ENCODE results near the gene NTMT1. TPM values are rescaled to one million over a fixed set of nuclear protein-coding genes. Genes with fewer than 3 reads are reported as not detected.

The NTMT1 gene
- total RNA-seq, 4 donors from 2014 or later, result 1.8 to 30.8 (median 21.6) TPM

DNA sequence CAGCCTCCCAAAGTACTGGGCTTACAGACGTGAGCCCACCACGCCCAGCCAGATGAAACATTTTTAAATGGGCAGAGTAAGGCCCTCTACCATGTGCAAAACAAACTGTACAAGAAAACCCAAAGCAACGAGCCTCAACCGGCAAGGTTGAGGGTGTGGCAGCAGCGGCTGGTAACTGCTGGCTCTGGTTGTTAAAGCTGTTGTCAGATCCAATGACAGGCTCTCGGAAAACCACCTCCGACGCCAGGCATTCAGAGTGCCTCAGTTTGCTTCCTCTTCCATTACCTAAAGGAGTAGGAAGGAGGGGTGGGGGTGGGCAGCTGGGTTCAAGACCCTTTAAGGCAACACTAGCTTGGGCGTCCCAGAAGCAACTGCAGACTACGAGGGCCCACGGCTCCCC is 18.4 kb downstream of the NTMT1 start:
- no peak for DNase-seq
- H3K27me3 ChIP-seq, result no peaks in the 10 kb centered on the region
- H3K4me3 ChIP-seq, result no peak overlapping the region
- H3K4me1 ChIP-seq, result peaks cover 0 to 14% of the 10 kb centered on the region in 2 donors
- no peaks in the 10 kb centered on the region for H3K36me3 ChIP-seq
- no peak for TF ChIP-seq POLR2A (IDR thresholded peaks at IDR 0.05)
- TF ChIP-seq, protein P1, sequence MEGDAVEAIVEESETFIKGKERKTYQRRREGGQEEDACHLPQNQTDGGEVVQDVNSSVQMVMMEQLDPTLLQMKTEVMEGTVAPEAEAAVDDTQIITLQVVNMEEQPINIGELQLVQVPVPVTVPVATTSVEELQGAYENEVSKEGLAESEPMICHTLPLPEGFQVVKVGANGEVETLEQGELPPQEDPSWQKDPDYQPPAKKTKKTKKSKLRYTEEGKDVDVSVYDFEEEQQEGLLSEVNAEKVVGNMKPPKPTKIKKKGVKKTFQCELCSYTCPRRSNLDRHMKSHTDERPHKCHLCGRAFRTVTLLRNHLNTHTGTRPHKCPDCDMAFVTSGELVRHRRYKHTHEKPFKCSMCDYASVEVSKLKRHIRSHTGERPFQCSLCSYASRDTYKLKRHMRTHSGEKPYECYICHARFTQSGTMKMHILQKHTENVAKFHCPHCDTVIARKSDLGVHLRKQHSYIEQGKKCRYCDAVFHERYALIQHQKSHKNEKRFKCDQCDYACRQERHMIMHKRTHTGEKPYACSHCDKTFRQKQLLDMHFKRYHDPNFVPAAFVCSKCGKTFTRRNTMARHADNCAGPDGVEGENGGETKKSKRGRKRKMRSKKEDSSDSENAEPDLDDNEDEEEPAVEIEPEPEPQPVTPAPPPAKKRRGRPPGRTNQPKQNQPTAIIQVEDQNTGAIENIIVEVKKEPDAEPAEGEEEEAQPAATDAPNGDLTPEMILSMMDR (IDR thresholded peaks at IDR 0.05), result no peak
- no peaks in the 10 kb centered on the region for H3K9me3 ChIP-seq
- no peak overlapping the region for H3K27ac ChIP-seq
- intact Hi-C loops (cut with DNase I; ENCODE audit: low total_unique reads), result loop anchor here (10.0 kb wide), 1 partner anchor 140 kb away; no protein-coding TSS in a partner anchor

DNA sequence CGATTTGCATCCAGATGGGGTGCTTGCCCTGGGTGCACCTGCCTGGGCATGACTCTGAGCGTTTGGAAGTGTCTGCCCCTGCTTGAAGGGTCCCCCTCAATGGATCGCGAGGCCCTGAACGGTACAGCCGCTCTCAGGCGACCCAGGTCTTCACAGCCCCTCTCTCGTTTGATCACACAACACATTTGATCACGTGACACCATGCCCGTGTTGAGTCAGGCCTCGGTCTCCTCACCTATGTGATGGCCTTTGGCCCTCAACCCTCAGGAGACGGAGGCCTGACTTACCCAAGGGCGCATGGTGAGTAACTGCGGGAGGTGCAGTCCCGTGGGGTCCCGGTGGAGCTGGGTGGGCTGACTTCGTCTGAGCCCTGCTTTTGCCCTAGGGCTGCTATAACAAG is 18.9 kb downstream of the NTMT1 start:
- H3K4me1 ChIP-seq, result peaks cover 0 to 10% of the 10 kb centered on the region in 2 donors
- H3K27me3 ChIP-seq, result no peaks in the 10 kb centered on the region
- no peaks in the 10 kb centered on the region for H3K9me3 ChIP-seq
- TF ChIP-seq, protein P1 (IDR thresholded peaks at IDR 0.05), result no peak
- TF ChIP-seq POLR2A (IDR thresholded peaks at IDR 0.05), result no peak
- no peaks in the 10 kb centered on the region for H3K36me3 ChIP-seq
- intact Hi-C loops (cut with DNase I; ENCODE audit: low total_unique reads), result loop anchor here (10.0 kb wide), 1 partner anchor 140 kb away; no protein-coding TSS in a partner anchor
- no peak for DNase-seq
- H3K27ac ChIP-seq, result no peak overlapping the region
- H3K4me3 ChIP-seq, result no peak overlapping the region

GRCh38 chr9:129646252-129646651 is 20.3 kb downstream of the NTMT1 start:
- TF ChIP-seq, protein P1 (IDR thresholded peaks at IDR 0.05), result no peak
- no peak for TF ChIP-seq POLR2A (IDR thresholded peaks at IDR 0.05)
- Histone ChIP-seq H3K27me3 (no peaks in the 10 kb centered on the region), H3K4me3 (no peak overlapping the region), H3K36me3 (no peaks in the 10 kb centered on the region), H3K4me1 (no peaks in the 10 kb centered on the region), H3K27ac (no peak overlapping the region), H3K9me3 (no peaks in the 10 kb centered on the region)
- DNase-seq, result no peak
- intact Hi-C loops (cut with DNase I; ENCODE audit: low total_unique reads), result loop anchor here (10.0 kb wide), 1 partner anchor 139 kb away; no protein-coding TSS in a partner anchor

DNA sequence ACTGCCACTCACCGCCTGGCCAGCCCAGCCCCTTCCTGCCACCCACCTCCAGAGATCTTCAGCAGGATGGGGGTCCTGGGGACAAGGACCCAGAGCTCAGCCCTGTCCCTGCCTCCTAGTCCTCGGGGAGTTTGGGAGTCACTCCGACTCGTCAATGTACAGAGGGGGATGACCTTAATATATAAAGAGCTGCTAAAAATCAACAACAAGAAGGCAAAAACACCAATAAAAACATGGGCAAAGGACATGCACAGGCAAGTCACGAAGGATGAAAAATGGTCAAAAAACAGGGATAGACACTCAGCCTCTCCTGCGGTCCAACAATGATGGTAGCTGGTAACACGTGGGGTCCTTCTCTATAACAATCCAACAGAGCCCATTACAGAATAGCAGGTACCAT is 20.7 kb downstream of the NTMT1 start:
- no peaks in the 10 kb centered on the region for H3K9me3 ChIP-seq
- intact Hi-C loops (cut with DNase I; ENCODE audit: low total_unique reads), result loop anchor here (10.0 kb wide), 1 partner anchor 138 kb away; no protein-coding TSS in a partner anchor
- H3K27me3 ChIP-seq, result no peaks in the 10 kb centered on the region
- H3K27ac ChIP-seq, result no peak overlapping the region
- TF ChIP-seq, protein P1 (IDR thresholded peaks at IDR 0.05), result no peak
- no peak for TF ChIP-seq POLR2A (IDR thresholded peaks at IDR 0.05)
- no peaks in the 10 kb centered on the region for H3K36me3 ChIP-seq
- no peak overlapping the region for H3K4me3 ChIP-seq
- DNase-seq, result no peak
- H3K4me1 ChIP-seq, result no peaks in the 10 kb centered on the region

GRCh38 chr9:129647635-129648034 is 21.7 kb downstream of the NTMT1 start:
- Histone ChIP-seq H3K36me3 (no peaks in the 10 kb centered on the region), H3K27me3 (no peaks in the 10 kb centered on the region), H3K27ac (no peak overlapping the region), H3K4me3 (no peak overlapping the region), H3K9me3 (no peaks in the 10 kb centered on the region), H3K4me1 (no peaks in the 10 kb centered on the region)
- no peak for DNase-seq
- intact Hi-C loops (cut with DNase I; ENCODE audit: low total_unique reads), result loop anchor here (10.0 kb wide), 1 partner anchor 137 kb away; no protein-coding TSS in a partner anchor
- TF ChIP-seq POLR2A (IDR thresholded peaks at IDR 0.05), result no peak
- TF ChIP-seq, protein P1 (IDR thresholded peaks at IDR 0.05), result no peak
